HAP-1 (cell line): ENCODE measurements around the gene OR1A2.
"Not testable (repeated sequence)": the region's sequence is repeated elsewhere in the genome, so short reads cannot be mapped to it uniquely, and the experiment has no call there.

Experiments
- DNase-seq, 2 experiments: peaks; one replicate each; pipeline ENCODE4 v3.0.0-alpha.2; 2016 to 2020; ENCODE audit warnings: low spot score in 2 of 2
- H3K27me3 ChIP-seq: fragments of 250-450 bp; sonication (Bioruptor Pico); 2 replicates; pipeline ENCODE4 v1.5.1; 2020; ENCODE audit warnings: low read depth, mild to moderate bottlenecking, moderate library complexity
- H3K36me3 ChIP-seq: fragments of 250-450 bp; sonication (Bioruptor Pico); replicated peaks from 2 replicates; pipeline ENCODE4 v1.5.1; 2020; ENCODE audit warnings: mild to moderate bottlenecking
- H3K4me1 ChIP-seq: fragments of 250-450 bp; sonication (Bioruptor Pico); 2 replicates; pipeline ENCODE4 v1.5.1; 2020; ENCODE audit warnings: mild to moderate bottlenecking
- H3K4me3 ChIP-seq: fragments of 250-450 bp; sonication (Bioruptor Pico); 2 replicates; pipeline ENCODE4 v1.5.1; 2020; ENCODE audit warnings: mild to moderate bottlenecking, moderate library complexity
- H3K9me3 ChIP-seq: fragments of 250-450 bp; sonication (Bioruptor Pico); 2 replicates; pipeline ENCODE4 v1.5.1; 2020; ENCODE audit warnings: mild to moderate bottlenecking, moderate library complexity
- in situ Hi-C: fragments of 300-500 bp; cut with MboI; formaldehyde crosslinking; loops from 3 replicates; pipeline ENCODE4 v1.14.3; 2020; ENCODE audit warnings: low sequenced_read_pairs, inconsistent platforms, mixed read lengths

Gene OR1A2

GRCh38 chr17:3197219-3197618, at the start of gene OR1A2:
Gene OR1A2 (plus strand): TSS chr17:3197519. CDS start chr17:3197519, 0 bp downstream.
- Histone ChIP-seq H3K4me1 (no peaks in the 10 kb centered on the region), H3K36me3 (no peaks in the 10 kb centered on the region), H3K4me3 (no peak within 1 kb of the TSS), H3K9me3 (no peaks in the 10 kb centered on the region), H3K27me3 (no peaks in the 10 kb centered on the region)
- DNase-seq: no peak
- in situ Hi-C loops: no loop called here

GRCh38 chr17:3157218-3157617, 40.1 kb upstream of the OR1A2 start:
- H3K27me3 ChIP-seq: no peaks in the 10 kb centered on the region
- H3K4me3 ChIP-seq: no peak overlapping the region
- DNase-seq: no peak
- in situ Hi-C loops: no loop called here
- H3K4me1 ChIP-seq: no peaks in the 10 kb centered on the region
- no peaks in the 10 kb centered on the region for H3K9me3 ChIP-seq
- H3K36me3 ChIP-seq: no peaks in the 10 kb centered on the region

GRCh38 chr17:3167574-3167973, 29.7 kb upstream of the OR1A2 start:
- no peaks in the 10 kb centered on the region for H3K4me1 ChIP-seq
- DNase-seq: no peak
- H3K4me3 ChIP-seq: no peak overlapping the region
- no peaks in the 10 kb centered on the region for H3K27me3 ChIP-seq
- in situ Hi-C loops: no loop called here
- no peaks in the 10 kb centered on the region for H3K9me3 ChIP-seq
- no peaks in the 10 kb centered on the region for H3K36me3 ChIP-seq

GRCh38 chr17:3189961-3190360, 7.4 kb upstream of the OR1A2 start:
- Histone ChIP-seq H3K4me3 (no peak overlapping the region), H3K9me3 (no peaks in the 10 kb centered on the region), H3K4me1 (no peaks in the 10 kb centered on the region), H3K27me3 (no peaks in the 10 kb centered on the region), H3K36me3 (no peaks in the 10 kb centered on the region)
- DNase-seq: no peak
- in situ Hi-C loops: no loop called here

- no peak for DNase-seq
- no peak within 1 kb of the TSS for H3K4me3 ChIP-seq
- H3K27me3 ChIP-seq: no peaks in the 10 kb centered on the region
- H3K36me3 ChIP-seq: no peaks in the 10 kb centered on the region
- no peaks in the 10 kb centered on the region for H3K4me1 ChIP-seq
- no peaks in the 10 kb centered on the region for H3K9me3 ChIP-seq
- in situ Hi-C loops: no loop called here
Observed at GRCh38 chr17:3207367-3207766, 10.0 kb downstream of the OR1A2 start, which contains the start of gene OR1A1. Gene OR1A1 (plus strand): TSS chr17:3207667. CDS start chr17:3215621, 7,954 bp downstream.

- no peaks in the 10 kb centered on the region for H3K9me3 ChIP-seq
- no peaks in the 10 kb centered on the region for H3K27me3 ChIP-seq
- H3K4me3 ChIP-seq: no peak overlapping the region
- DNase-seq: no peak
- in situ Hi-C loops: no loop called here
- H3K4me1 ChIP-seq: no peaks in the 10 kb centered on the region
- no peaks in the 10 kb centered on the region for H3K36me3 ChIP-seq
Observed at GRCh38 chr17:3208484-3208883, 11.2 kb downstream of the OR1A2 start.

GRCh38 chr17:3213001-3213400, 15.7 kb downstream of the OR1A2 start:
- in situ Hi-C loops: no loop called here
- no peaks in the 10 kb centered on the region for H3K4me1 ChIP-seq
- H3K4me3 ChIP-seq: no peak overlapping the region
- no peaks in the 10 kb centered on the region for H3K9me3 ChIP-seq
- no peaks in the 10 kb centered on the region for H3K27me3 ChIP-seq
- H3K36me3 ChIP-seq: no peaks in the 10 kb centered on the region
- DNase-seq: no peak

- H3K9me3 ChIP-seq: no peaks in the 10 kb centered on the region
- H3K27me3 ChIP-seq: no peaks in the 10 kb centered on the region
- no peak for DNase-seq
- H3K36me3 ChIP-seq: no peaks in the 10 kb centered on the region
- H3K4me1 ChIP-seq: no peaks in the 10 kb centered on the region
- no peak overlapping the region for H3K4me3 ChIP-seq
- in situ Hi-C loops: no loop called here
Observed at GRCh38 chr17:3213587-3213986, 16.3 kb downstream of the OR1A2 start.

GRCh38 chr17:3219978-3220377, 22.7 kb downstream of the OR1A2 start:
- DNase-seq, H3K4me3 ChIP-seq, in situ Hi-C loops: not testable (repeated sequence)

GRCh38 chr17:3221850-3222249, 24.5 kb downstream of the OR1A2 start:
- no peaks in the 10 kb centered on the region for H3K36me3 ChIP-seq
- no peaks in the 10 kb centered on the region for H3K27me3 ChIP-seq
- no peaks in the 10 kb centered on the region for H3K4me1 ChIP-seq
- DNase-seq: no peak
- no peak overlapping the region for H3K4me3 ChIP-seq
- in situ Hi-C loops: no loop called here
- no peaks in the 10 kb centered on the region for H3K9me3 ChIP-seq

More at GRCh38 chr17:3219978-3220377, 22.7 kb downstream of the OR1A2 start:
- H3K36me3 ChIP-seq, H3K27me3 ChIP-seq, H3K9me3 ChIP-seq, H3K4me1 ChIP-seq: not testable (repeated sequence)

- Histone ChIP-seq H3K27me3 (no peaks in the 10 kb centered on the region), H3K9me3 (no peaks in the 10 kb centered on the region), H3K4me1 (no peaks in the 10 kb centered on the region), H3K36me3 (no peaks in the 10 kb centered on the region), H3K4me3 (no peak overlapping the region)
- in situ Hi-C loops: no loop called here
- DNase-seq: no peak
Observed at GRCh38 chr17:3222505-3222904, 25.2 kb downstream of the OR1A2 start.

GRCh38 chr17:3224721-3225352, 27.5 kb downstream of the OR1A2 start:
- H3K4me3 ChIP-seq, in situ Hi-C loops, DNase-seq, H3K36me3 ChIP-seq, H3K9me3 ChIP-seq, H3K27me3 ChIP-seq, H3K4me1 ChIP-seq: not testable (repeated sequence)

- H3K36me3 ChIP-seq, H3K9me3 ChIP-seq, DNase-seq, in situ Hi-C loops, H3K4me1 ChIP-seq, H3K4me3 ChIP-seq, H3K27me3 ChIP-seq: not testable (repeated sequence)
Observed at GRCh38 chr17:3232300-3232699, 35.0 kb downstream of the OR1A2 start.

GRCh38 chr17:3238685-3239084, 41.4 kb downstream of the OR1A2 start:
- H3K9me3 ChIP-seq, DNase-seq, H3K4me1 ChIP-seq, H3K36me3 ChIP-seq, H3K4me3 ChIP-seq, H3K27me3 ChIP-seq, in situ Hi-C loops: not testable (repeated sequence)

GRCh38 chr17:3241044-3241443, 43.7 kb downstream of the OR1A2 start:
- H3K27me3 ChIP-seq, H3K36me3 ChIP-seq, H3K4me1 ChIP-seq, H3K4me3 ChIP-seq, H3K9me3 ChIP-seq, DNase-seq, in situ Hi-C loops: not testable (repeated sequence)
